GM18861 (cell line): ENCODE results near the gene FMNL1.

Experiments used
- ATAC-seq: cut with Tn5 transposase; IDR thresholded peaks from one replicate; pipeline ENCODE4 v1.9.1; 2021; ENCODE audit not compliant: unreplicated experiment

The FMNL1 gene

GRCh38 chr17:45277992-45278391 lies 56.3 kb downstream of the FMNL1 start:
- ATAC-seq = no peak

GRCh38 chr17:45279898-45280297 lies 58.2 kb downstream of the FMNL1 start:
- ATAC-seq = no peak

- no peak for ATAC-seq
These were observed 61.3 kb downstream of the FMNL1 start for GRCh38 chr17:45282683-45283644.

DNA sequence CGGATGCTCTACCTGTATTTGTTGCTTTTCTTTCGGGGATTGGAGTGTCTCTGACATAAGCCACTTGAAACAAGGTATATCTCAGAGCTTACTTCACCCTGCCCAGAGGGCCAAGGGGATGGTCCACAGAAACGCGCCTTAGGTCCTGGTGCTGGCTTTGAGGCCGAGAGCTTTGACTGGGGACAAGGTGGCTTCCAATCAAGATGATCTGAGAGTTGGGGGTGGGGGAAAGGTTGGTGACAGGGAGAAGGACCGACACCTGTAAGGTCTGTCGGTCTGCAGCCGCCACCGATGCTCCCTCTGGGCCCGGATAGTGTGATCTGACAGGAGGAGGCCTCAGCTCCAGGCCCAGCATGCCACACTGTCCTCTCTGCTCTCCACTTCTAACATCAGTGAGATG lies 62.0 kb downstream of the FMNL1 start:
- ATAC-seq = no peak

- no peak for ATAC-seq
These were observed 62.8 kb downstream of the FMNL1 start for GRCh38 chr17:45284176-45285140.

- ATAC-seq = no peak
These were observed 64.6 kb downstream of the FMNL1 start for GRCh38 chr17:45286286-45286685.

DNA sequence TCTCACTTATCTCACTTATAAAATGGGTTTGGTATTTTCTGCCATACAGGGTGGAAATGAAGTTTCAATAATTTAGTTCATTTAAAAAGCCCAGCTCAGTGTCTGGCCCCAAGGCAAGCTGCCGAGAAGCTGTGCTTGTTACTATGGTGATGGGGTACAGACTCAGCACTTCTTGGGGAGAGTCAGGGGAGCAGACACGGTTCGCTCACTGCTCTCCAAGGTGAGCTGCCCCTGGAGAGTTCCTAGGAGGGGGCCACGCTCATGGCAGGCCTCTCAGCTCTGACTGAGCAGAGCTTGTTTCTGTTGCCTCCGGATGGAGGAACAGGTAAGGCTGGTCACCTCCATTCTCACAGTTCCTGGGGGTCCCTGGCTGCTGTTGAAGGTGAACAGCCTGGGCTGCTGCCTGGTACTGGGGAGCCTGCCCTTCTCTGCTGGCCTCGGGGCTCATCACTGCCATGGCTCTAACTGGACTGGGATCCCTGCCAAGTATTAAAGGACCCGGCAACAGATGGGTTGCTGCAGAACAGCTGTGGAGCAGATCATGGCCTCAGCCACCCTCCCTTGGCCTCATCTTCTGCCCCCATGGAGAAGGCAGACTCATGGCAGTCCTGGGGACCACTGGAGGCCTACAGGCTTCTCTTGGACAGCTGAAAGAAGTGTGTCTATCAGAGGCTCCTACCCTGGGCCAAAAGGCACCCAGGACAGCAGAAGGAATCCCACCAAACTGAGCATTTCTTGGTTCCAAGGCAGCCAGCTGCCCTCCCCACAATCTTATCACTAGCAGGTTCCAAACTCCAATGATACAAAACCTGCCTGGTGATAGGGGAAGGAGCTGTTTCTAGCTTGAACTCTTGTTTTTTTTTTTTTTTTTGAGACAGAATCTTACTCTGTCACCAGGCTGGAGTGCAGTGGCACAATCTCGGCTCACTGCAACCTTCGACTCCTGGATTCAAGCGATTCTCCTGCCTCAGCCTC lies 66.1 kb downstream of the FMNL1 start:
- ATAC-seq = no peak

DNA sequence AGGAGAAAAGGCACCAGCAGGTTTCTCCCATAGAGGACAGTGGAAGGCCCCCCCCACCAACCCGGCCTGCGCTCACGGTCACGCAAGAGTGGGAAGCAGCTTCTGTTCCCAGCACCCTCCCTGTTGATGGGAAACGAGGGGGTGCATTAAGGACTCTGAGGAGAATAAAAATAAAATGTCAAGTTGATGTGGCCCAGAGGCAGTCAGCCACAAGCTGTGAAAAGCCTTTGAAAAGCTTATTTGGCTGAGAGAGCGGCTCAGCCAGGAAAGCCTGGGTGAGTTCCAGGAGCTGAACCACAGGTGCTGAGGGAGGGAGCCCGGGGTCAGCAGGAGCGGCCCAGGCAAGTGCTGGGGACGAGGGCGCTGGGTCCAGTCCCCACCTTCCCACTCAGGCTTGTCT lies 67.1 kb downstream of the FMNL1 start:
- ATAC-seq = no peak

DNA sequence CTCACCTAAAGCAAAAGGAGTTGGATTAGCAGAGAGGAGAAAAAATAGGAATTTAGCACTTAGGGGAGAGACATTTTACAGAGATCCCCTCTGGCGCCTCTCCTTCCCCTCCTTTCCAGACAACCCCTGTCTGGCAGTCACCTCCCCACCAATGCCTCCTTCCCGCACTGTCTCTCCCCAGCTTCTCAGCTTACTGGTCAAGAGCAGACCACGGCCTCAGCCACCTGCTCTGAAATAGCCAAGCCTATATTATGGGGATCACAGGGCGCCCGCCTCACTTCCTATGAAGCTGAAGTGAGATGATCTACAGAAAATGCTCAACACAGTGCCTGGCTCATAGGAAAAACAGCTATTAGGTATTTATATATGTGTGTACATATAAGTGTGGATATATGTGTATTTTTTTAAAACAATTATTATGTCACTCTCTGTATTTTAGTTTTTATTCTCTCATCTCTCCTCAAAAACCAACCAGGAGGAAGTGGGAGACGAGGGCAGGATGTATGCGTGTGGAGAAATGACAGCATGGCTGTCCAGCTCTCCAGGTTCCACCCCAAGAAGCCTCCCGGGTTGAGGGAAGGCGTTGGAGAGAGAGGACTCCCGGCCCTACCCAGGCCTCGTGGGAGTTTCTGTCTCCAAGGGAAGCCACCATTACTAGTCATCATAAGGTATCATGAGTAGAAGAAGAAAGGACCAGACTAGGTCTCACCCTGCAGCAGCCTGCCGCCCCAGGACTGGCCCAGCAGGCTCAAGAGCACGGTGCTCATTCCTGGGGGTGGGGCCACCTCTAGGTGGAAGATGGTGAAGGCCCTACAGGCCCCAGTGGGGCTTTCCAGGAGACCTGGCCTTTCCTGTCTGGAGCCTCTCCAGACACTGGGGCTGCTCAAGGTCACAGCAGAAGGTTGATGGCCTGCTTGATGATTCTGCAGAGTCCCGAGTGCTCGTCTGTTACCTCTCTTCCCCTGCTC lies 67.9 kb downstream of the FMNL1 start:
- no peak for ATAC-seq

- no peak for ATAC-seq
These were observed 68.6 kb downstream of the FMNL1 start for GRCh38 chr17:45290269-45290765.

DNA sequence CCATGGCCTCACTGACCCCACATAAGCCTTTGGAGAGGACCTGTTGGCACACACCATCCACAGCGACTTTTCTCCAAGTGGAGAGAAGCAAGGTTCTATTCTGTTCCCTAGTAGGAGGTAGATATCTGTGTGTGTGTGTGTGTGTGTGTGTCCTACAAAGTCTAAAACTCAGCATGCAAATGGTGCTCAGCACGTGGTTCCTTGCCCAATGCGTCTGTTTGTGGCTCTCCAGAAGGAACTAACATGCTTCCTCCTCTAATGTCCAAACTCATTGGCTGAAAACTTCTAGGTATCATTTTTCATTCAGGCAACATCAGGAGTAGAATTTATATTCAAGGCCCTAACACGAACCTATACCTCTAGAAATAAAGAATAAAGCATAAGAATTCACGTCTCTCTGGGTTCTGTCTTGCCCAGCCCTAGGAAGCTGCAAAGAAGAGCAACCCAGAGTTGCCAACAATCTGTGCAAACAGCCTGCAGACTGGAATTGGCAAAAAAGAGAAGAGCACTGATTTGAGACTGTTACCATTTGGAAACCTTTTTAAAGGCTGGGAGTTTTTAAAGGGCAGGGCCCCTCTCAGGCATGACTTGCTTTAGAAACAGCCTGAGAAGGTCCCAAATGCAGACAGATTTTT lies 69.6 kb downstream of the FMNL1 start:
- ATAC-seq = no peak

DNA sequence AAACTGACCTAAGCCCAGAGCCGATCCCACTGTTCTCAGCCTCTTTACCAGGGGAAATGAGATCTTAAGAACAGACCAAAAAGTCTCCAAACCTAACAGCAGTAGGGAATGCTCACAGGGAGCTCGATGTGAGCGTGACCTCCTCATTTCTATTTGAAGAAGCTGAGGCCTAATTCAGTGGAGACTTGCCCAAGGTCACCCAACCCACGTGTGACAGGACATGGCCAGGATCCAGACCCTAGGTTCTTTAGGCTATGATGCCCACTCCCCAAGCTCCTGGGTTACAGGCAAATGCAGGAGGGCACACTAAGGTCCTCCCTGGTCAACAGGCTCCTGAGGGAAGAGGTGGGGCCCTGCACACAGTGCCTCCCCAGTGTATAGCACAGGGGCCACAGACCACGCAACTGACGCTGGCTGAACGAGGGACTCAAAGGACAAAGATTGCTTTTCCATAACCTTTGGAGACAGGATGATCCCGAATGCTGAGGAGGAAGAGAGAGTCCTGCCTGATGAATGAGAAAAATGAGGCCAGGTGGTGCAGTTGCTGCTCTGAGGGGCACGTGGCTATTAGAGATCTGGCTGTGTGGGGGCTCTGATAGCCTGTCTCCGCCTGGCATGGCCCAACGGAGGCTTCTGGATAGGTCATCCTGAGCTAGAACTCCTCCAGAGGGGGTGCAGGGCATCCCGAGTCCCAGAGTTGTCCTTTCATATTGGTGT lies 71.2 kb downstream of the FMNL1 start:
- no peak for ATAC-seq

DNA sequence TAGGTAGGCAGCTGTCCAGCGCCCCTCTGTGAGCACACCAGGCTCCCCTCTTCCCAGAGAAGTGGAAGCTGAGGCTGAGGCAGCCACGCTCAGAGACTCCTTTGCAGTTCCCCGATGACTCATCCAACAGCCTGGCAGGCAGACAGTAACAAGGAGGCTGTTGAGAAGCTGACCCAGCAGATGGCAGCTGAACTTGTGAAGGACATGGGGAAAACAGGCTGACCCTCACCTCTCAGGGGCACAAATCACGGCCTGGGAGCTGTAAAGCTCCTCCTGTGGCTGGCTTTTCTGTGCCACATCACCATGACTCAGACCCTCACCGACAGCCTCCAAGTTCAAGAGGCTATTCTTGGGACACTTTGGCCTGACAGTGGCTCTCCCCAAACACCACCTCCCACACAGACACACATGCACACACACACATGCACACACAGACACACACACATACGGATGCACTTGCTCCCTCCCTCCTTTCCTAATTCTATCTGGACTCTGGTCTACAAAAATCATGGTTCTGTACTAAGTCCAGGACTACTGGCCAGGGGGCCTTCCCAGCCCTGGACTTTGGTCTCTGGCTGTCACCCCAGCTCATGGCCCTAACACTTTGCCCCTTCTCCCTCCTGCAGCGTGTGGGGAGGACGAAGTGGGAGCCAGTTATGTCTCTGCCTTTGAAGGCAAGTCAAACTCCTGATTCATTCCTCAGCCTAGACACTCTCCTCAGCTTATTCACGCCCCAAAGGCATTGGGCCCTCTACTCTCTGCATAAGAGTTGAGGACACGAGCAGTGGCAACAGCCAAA lies 71.9 kb downstream of the FMNL1 start:
- no peak for ATAC-seq

DNA sequence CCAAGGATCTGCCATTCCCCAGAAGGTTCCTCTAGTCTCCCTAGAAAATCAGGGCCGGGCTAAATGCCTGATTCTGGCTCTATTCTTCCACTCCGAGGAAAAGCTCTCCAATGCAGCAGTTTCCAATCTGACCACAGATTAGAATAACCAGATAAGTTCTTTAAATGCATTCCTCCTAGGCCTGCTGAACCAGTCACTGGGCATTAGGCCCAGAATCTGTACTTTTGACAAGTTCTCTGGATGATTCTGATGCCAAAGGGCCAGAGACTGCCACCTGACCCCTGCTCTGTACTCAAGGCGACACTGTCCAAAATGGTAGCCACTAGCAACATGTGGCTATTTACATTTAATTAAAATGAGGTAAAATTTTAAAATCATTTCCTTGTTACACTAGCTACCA lies 72.8 kb downstream of the FMNL1 start:
- no peak for ATAC-seq

DNA sequence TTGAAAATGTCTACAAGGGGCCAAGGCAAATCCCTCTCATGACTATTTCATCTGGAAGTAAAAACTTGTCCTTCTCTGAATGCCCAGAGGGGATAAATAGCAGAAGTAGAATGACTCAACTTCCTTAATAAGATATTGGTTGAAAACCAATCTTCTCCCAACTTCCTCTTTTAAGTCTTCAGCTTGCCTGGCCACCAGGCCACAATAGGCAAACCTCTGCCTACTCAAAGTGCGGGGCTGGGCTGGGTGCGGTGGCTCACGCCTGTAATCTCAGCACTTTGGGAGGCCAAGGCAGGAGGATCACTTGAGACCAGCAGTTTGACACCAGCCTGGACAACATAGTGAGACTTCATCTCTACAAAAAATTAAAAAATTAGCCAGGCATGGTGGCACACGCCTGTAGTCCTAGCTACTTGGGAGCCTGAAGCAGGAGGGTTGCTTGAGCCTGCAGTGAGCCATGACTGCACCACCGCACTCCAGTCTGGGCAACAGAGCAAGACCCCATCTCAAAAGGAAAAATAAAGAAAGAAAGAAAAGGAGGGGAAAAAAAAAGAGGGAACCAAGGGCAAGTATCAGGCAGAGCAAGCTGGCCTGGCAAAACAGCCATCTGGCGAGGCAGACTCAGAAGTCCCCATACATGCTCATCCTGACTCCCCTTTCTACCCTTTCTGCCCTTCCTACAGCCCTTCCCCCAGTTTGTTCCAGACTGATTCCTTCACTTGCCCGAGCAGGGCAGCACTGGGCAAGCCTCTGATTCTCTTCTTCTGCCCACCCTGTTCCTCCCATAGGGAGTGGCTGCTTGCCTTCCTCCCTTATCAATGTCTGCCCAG lies 74.5 kb downstream of the FMNL1 start:
- no peak for ATAC-seq

GRCh38 chr17:45296833-45297124 lies 75.1 kb downstream of the FMNL1 start:
- no peak for ATAC-seq
